Measurements from ENCODE around the gene CRAMP1. TPM values are rescaled to one million over a fixed set of nuclear protein-coding genes. Genes with fewer than 3 reads are reported as not detected.

CRAMP1 gene
- total RNA-seq, 2 donors from 2014 or later, result 29.2 to 40.0 TPM

GRCh38 chr16:1669698-1670097 lies 57.5 kb downstream of the CRAMP1 start:
- H3K36me3 ChIP-seq (ENCODE audit: control insufficient read depth, insufficient read depth, low read length), result peaks cover 96% of the 10 kb centered on the region
- TF ChIP-seq CTCF (conservative IDR thresholded peaks at IDR 0.05), result no peak
- WGBS, 2 experiments (ENCODE audit: insufficient coverage in 1 of 2, insufficient read length in 1 of 2), result 95% methylated on average over 7 of the region's 7 CpGs

DNA sequence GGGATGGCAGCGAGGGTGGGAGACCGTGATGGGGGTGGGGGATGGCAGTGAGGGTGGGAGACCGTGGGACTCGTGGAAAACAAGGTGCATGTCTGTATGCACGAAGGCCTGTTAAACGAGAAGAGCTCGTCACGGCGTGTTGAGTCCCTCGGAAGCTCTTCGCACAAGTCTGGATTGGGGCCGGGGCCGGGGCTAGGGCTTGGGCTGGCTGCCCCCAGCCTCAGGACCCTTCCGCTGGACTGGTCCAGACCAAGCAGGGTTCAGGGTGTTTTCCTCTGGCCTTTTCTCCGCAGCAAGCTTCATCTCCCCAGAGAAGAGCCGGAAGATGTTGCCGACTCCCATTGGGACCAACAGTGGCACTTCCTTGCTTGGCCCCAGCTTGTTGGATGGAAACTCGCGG lies 58.2 kb downstream of the CRAMP1 start:
- no peak overlapping the region for H3K27ac Mint-ChIP-seq
- no peak for TF ChIP-seq CTCF (conservative IDR thresholded peaks at IDR 0.05)

More at GRCh38 chr16:1669698-1670097, 57.5 kb downstream of the CRAMP1 start:
- H3K4me3 ChIP-seq (ENCODE audit: low read length), result no peak overlapping the region
- Mint-ChIP-seq H3K27me3 (ENCODE audit: insufficient read depth) (no peaks in the 10 kb centered on the region), H3K4me3 (no peak overlapping the region), H3K4me1 (no peaks in the 10 kb centered on the region), H3K27ac (no peak overlapping the region), H3K9me3 (no peaks in the 10 kb centered on the region), H3K36me3 (ENCODE audit: low read depth) (peaks cover 91% of the 10 kb centered on the region)
- no peaks in the 10 kb centered on the region for H3K4me1 ChIP-seq (ENCODE audit: control insufficient read depth, insufficient read depth, low read length)
- no peak overlapping the region for H3K9ac ChIP-seq (ENCODE audit: extremely low read depth, low read length, poor library complexity, severe bottlenecking)
- no peak for DNase-seq
- H3K9me3 ChIP-seq (ENCODE audit: control insufficient read depth, low read length), result no peaks in the 10 kb centered on the region
- H3K27me3 ChIP-seq (ENCODE audit: control insufficient read depth, insufficient read depth, low read length, poor library complexity, severe bottlenecking), result no peaks in the 10 kb centered on the region
- no peak overlapping the region for H3K27ac ChIP-seq (ENCODE audit: low read depth, low read length)

DNA sequence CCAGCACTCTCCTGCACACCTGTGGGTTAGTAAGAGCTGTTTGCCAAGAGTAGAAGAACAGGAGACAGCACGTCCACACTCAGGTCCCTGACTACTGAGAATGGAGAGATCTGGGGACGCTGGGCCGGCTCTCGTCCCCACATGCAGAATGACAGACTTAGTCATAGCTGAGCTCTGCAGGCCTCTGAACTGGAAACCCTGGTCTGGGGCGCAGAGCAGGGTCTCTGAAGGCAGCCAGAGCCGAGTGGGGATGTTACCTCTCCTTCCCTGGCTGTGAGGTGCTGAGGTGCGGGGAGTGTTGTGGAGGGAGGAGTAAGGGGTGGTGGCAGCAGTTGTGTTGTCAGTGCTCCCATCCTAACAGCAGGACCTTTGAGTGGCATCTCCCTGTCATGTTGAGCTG lies 58.7 kb downstream of the CRAMP1 start:
- no peak overlapping the region for H3K4me3 Mint-ChIP-seq
- H3K9ac ChIP-seq (ENCODE audit: extremely low read depth, low read length, poor library complexity, severe bottlenecking), result no peak overlapping the region
- peaks cover 97% of the 10 kb centered on the region for H3K36me3 ChIP-seq (ENCODE audit: control insufficient read depth, insufficient read depth, low read length)
- no peak overlapping the region for H3K27ac ChIP-seq (ENCODE audit: low read depth, low read length)
- H3K4me1 Mint-ChIP-seq, result no peaks in the 10 kb centered on the region
- no peak for DNase-seq
- H3K4me3 ChIP-seq (ENCODE audit: low read length), result no peak overlapping the region
- H3K9me3 ChIP-seq (ENCODE audit: control insufficient read depth, low read length), result no peaks in the 10 kb centered on the region
- peaks cover 91% of the 10 kb centered on the region for H3K36me3 Mint-ChIP-seq (ENCODE audit: low read depth)
- no peak overlapping the region for H3K27ac Mint-ChIP-seq
- H3K27me3 Mint-ChIP-seq (ENCODE audit: insufficient read depth), result no peaks in the 10 kb centered on the region
- TF ChIP-seq CTCF (conservative IDR thresholded peaks at IDR 0.05), result no peak
- no peaks in the 10 kb centered on the region for H3K4me1 ChIP-seq (ENCODE audit: control insufficient read depth, insufficient read depth, low read length)
- H3K9me3 Mint-ChIP-seq, result no peaks in the 10 kb centered on the region
- WGBS, 2 experiments (ENCODE audit: insufficient coverage in 1 of 2, insufficient read length in 1 of 2), result 92 to 95% methylated on average over 5 to 7 of the region's 7 CpGs
- no peaks in the 10 kb centered on the region for H3K27me3 ChIP-seq (ENCODE audit: control insufficient read depth, insufficient read depth, low read length, poor library complexity, severe bottlenecking)

More for the DNA sequence above, 58.2 kb downstream of the CRAMP1 start:
- H3K4me1 Mint-ChIP-seq, result no peaks in the 10 kb centered on the region
- no peak for DNase-seq
- no peaks in the 10 kb centered on the region for H3K9me3 ChIP-seq (ENCODE audit: control insufficient read depth, low read length)
- H3K36me3 ChIP-seq (ENCODE audit: control insufficient read depth, insufficient read depth, low read length), result peaks cover 96% of the 10 kb centered on the region
- no peaks in the 10 kb centered on the region for H3K9me3 Mint-ChIP-seq
- WGBS, 2 experiments (ENCODE audit: insufficient coverage in 1 of 2, insufficient read length in 1 of 2), result 97% methylated on average over 14 to 19 of the region's 19 CpGs
- H3K27me3 Mint-ChIP-seq (ENCODE audit: insufficient read depth), result no peaks in the 10 kb centered on the region
- no peak overlapping the region for H3K4me3 ChIP-seq (ENCODE audit: low read length)
- H3K36me3 Mint-ChIP-seq (ENCODE audit: low read depth), result peaks cover 91% of the 10 kb centered on the region
- no peak overlapping the region for H3K27ac ChIP-seq (ENCODE audit: low read depth, low read length)
- no peaks in the 10 kb centered on the region for H3K4me1 ChIP-seq (ENCODE audit: control insufficient read depth, insufficient read depth, low read length)
- H3K4me3 Mint-ChIP-seq, result no peak overlapping the region
- no peak overlapping the region for H3K9ac ChIP-seq (ENCODE audit: extremely low read depth, low read length, poor library complexity, severe bottlenecking)
- H3K27me3 ChIP-seq (ENCODE audit: control insufficient read depth, insufficient read depth, low read length, poor library complexity, severe bottlenecking), result no peaks in the 10 kb centered on the region
